Uterus (tissue), 4 donors: ENCODE measurements around the gene TXN2. TPM values are rescaled to one million over a fixed set of nuclear protein-coding genes. Genes with fewer than 3 reads are reported as not detected.
"Not testable (repeated sequence)": the region's sequence is repeated elsewhere in the genome, so short reads cannot be mapped to it uniquely, and the experiment has no call there.

ENCODE experiments used
- DNase-seq, 2 donors: peaks; one replicate each; pipeline ENCODE4 v3.0.0-alpha.2; 2019 to 2020
- H3K27ac ChIP-seq, 2 donors: fragments of 200-600 bp; sonication (generic); 1 replicate in 1 of 2; 2 replicates in 1 of 2; pipeline ENCODE4 v1.5.1; 2016 to 2018
- H3K27me3 ChIP-seq, 2 donors: fragments of 200-600 bp; sonication (generic); one replicate each; pipeline ENCODE4 v1.5.1; 2018 to 2019; ENCODE audit warnings: control low read depth in 1 of 2
- H3K36me3 ChIP-seq, 2 donors: fragments of 200-600 bp; sonication (generic); one replicate each; pipeline ENCODE4 v1.5.1; 2019; ENCODE audit warnings: control low read depth in 1 of 2
- H3K4me1 ChIP-seq, 2 donors: fragments of 200-600 bp; sonication (generic); one replicate each; pipeline ENCODE4 v1.5.1; 2018 to 2019; ENCODE audit warnings: control low read depth in 1 of 2
- H3K4me3 ChIP-seq, 2 donors: fragments of 200-600 bp; sonication (generic); 1 replicate in 1 of 2; 2 replicates in 1 of 2; pipeline ENCODE4 v1.5.1; 2018 to 2019; ENCODE audit warnings: mild to moderate bottlenecking in 1 of 2
- H3K9me3 ChIP-seq, 2 donors: fragments of 200-600 bp; sonication (generic); one replicate each; pipeline ENCODE4 v1.5.1; 2019; ENCODE audit warnings: control low read depth in 1 of 2
- POLR2A ChIP-seq, 2 donors: fragments of 450-650 bp; IDR thresholded peaks; one replicate each; pipeline ENCODE4 v1.6.1; 2016; ENCODE audit warnings: antibody characterized with exemption in 2 of 2, mild to moderate bottlenecking in 1 of 2, moderate library complexity in 1 of 2
- intact Hi-C: fragments of 100-400 bp; cut with DNase I; formaldehyde crosslinking; loops from one replicate; pipeline ENCODE4 v1.15.1; 2023; ENCODE audit warnings: low total_unique reads
- total RNA-seq, 4 donors: library from RNA; depleted of rRNA in 3 of 4; stranded (reverse); fragments of >200 nt in 3 of 4; gene quantifications; one replicate each; pipeline versions ENCODE4 v1.1.0 to v1.2.4, GENCODE V29; 2014 to 2023
- TF ChIP-seq, protein P1 (sequence below), 4 experiments: fragments of 200-600 bp in 2 of 4; fragments of 450-650 bp in 2 of 4; sonication (generic) in 2 of 4; IDR thresholded peaks; one replicate each; pipeline ENCODE4 v1.5.1; 2016 to 2019; ENCODE audit warnings: antibody characterized with exemption in 4 of 4, mild to moderate bottlenecking in 2 of 4, moderate library complexity in 1 of 4
- donor health status: DM: yes; HTN: yes; CAD: no.

Gene TXN2
- total RNA-seq, 4 donors from 2014 or later: 14.4 to 56.4 (median 17.8) TPM

GRCh38 chr22:36425977-36426523 is 55.4 kb downstream of the TXN2 start:
- Histone ChIP-seq H3K36me3 (no peaks in the 10 kb centered on the region), H3K27me3 (no peaks in the 10 kb centered on the region), H3K4me3 (no peak overlapping the region), H3K4me1 (peaks cover 0 to 3% of the 10 kb centered on the region in 2 donors), H3K27ac (peak overlapping the region; percentile 20 to 57), H3K9me3 (no peaks in the 10 kb centered on the region)
- no peak for TF ChIP-seq POLR2A (IDR thresholded peaks at IDR 0.05)
- TF ChIP-seq, protein P1, sequence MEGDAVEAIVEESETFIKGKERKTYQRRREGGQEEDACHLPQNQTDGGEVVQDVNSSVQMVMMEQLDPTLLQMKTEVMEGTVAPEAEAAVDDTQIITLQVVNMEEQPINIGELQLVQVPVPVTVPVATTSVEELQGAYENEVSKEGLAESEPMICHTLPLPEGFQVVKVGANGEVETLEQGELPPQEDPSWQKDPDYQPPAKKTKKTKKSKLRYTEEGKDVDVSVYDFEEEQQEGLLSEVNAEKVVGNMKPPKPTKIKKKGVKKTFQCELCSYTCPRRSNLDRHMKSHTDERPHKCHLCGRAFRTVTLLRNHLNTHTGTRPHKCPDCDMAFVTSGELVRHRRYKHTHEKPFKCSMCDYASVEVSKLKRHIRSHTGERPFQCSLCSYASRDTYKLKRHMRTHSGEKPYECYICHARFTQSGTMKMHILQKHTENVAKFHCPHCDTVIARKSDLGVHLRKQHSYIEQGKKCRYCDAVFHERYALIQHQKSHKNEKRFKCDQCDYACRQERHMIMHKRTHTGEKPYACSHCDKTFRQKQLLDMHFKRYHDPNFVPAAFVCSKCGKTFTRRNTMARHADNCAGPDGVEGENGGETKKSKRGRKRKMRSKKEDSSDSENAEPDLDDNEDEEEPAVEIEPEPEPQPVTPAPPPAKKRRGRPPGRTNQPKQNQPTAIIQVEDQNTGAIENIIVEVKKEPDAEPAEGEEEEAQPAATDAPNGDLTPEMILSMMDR (IDR thresholded peaks at IDR 0.05): peak in 1 of 4 experiments; percentile 39
- DNase-seq: peak in 1 of 2 donors; percentile 47
- intact Hi-C loops: no loop called here

DNA sequence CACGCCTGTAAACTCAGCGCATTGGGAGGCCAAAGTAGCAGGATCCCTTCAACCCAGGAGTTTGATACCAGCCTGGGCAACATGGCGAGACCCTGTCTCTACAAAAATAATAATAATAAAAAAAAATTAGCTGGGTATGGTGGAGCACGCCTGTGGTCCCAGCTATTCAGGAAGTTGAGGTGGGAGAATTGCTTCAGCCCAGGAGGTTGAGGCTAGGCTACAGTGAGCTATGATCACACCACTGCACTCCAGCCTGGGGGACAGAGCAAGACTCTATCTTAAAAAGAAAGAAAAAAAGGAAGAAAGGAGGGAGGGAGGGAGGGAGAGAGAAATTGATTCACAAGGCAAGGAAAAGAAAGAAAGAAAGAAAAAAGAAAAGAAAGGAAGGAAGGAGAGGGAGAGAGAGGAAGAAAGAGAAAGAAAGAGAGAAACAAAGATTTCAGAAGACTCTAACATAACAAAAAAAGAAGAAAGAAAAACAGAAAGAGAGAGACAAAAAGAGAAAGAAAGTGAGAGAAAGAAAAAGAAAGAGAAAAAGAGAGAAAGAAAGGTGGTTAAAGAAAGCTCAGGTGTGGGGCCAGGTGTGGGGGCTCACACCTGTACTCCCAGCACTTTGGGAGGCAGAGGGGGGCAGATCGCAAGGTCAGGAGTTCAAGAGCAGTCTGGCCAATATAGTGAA is 56.4 kb downstream of the TXN2 start:
- H3K4me1 ChIP-seq: peaks cover 0 to 3% of the 10 kb centered on the region in 2 donors
- H3K27ac ChIP-seq: peak overlapping the region in 1 of 2 donors; percentile 22
- DNase-seq: no peak
- H3K36me3 ChIP-seq: no peaks in the 10 kb centered on the region
- H3K4me3 ChIP-seq: no peak overlapping the region
- no peaks in the 10 kb centered on the region for H3K9me3 ChIP-seq
- no peaks in the 10 kb centered on the region for H3K27me3 ChIP-seq
- intact Hi-C loops: no loop called here
- TF ChIP-seq, protein P1 (IDR thresholded peaks at IDR 0.05): no peak
- TF ChIP-seq POLR2A (IDR thresholded peaks at IDR 0.05): no peak

- H3K27me3 ChIP-seq, H3K4me1 ChIP-seq, H3K9me3 ChIP-seq, DNase-seq, intact Hi-C loops, H3K4me3 ChIP-seq, H3K27ac ChIP-seq, H3K36me3 ChIP-seq: not testable (repeated sequence)
Observed at GRCh38 chr22:36424466-36424865, 57.0 kb downstream of the TXN2 start.

- Histone ChIP-seq H3K4me3 (no peak overlapping the region), H3K36me3 (no peaks in the 10 kb centered on the region), H3K27me3 (no peaks in the 10 kb centered on the region), H3K4me1 (peaks cover 0 to 3% of the 10 kb centered on the region in 2 donors), H3K27ac (no peak overlapping the region), H3K9me3 (no peaks in the 10 kb centered on the region)
- intact Hi-C loops: no loop called here
- DNase-seq: no peak
- TF ChIP-seq, protein P1 (IDR thresholded peaks at IDR 0.05): no peak
- no peak for TF ChIP-seq POLR2A (IDR thresholded peaks at IDR 0.05)
Observed at GRCh38 chr22:36423461-36424404, 57.7 kb downstream of the TXN2 start.

- Histone ChIP-seq H3K27me3 (no peaks in the 10 kb centered on the region), H3K9me3 (no peaks in the 10 kb centered on the region), H3K4me3 (no peak overlapping the region), H3K4me1 (peaks cover 0 to 3% of the 10 kb centered on the region in 2 donors), H3K27ac (no peak overlapping the region), H3K36me3 (no peaks in the 10 kb centered on the region)
- DNase-seq: no peak
- TF ChIP-seq POLR2A (IDR thresholded peaks at IDR 0.05): no peak
- TF ChIP-seq, protein P1 (IDR thresholded peaks at IDR 0.05): no peak
- intact Hi-C loops: no loop called here
Observed at GRCh38 chr22:36422287-36423014, 59.0 kb downstream of the TXN2 start.
